DND-41 (cell line): Measurements from ENCODE around the gene RPS24.

Experiments
- CTCF ChIP-seq: IDR thresholded peaks from 2 replicates; pipeline ENCODE4 v1.5.1; 2012; ENCODE audit warnings: borderline replicate concordance, low read length, moderate library complexity, mild to moderate bottlenecking; ENCODE audit not compliant: poor library complexity, severe bottlenecking; ENCODE audit errors: extremely low read depth
- EZH2 ChIP-seq: IDR thresholded peaks from 3 replicates; pipeline ENCODE4 v1.6.1; 2012; ENCODE audit warnings: borderline replicate concordance, low read depth, mild to moderate bottlenecking, moderate library complexity, low read length, inconsistent platforms; ENCODE audit not compliant: severe bottlenecking

- TF ChIP-seq CTCF (no peak), EZH2 (no peak)
These were observed 38.8 kb downstream of the RPS24 start for GRCh38 chr10:78072504-78072903.
